Measurements from ENCODE around the gene HTATSF1. TPM values are rescaled to one million over a fixed set of nuclear protein-coding genes. Genes with fewer than 3 reads are reported as not detected.

Gene HTATSF1
- 20.5 and 65.0 TPM in 2 replicates for total RNA-seq

- DNase-seq (ENCODE audit: low read depth) = peak; percentile 6
Measured at GRCh38 chrX:136497556-136498052, at the start of gene HTATSF1. Gene HTATSF1 (plus strand): TSS chrX:136497592. CDS start chrX:136497685, 93 bp downstream.

GRCh38 chrX:136447968-136448367, 49.4 kb upstream of the HTATSF1 start:
- no peak for DNase-seq (ENCODE audit: low read depth)

GRCh38 chrX:136450050-136450830, 47.2 kb upstream of the HTATSF1 start:
- DNase-seq (ENCODE audit: low read depth) = no peak

GRCh38 chrX:136452614-136453013, 44.8 kb upstream of the HTATSF1 start:
- no peak for DNase-seq (ENCODE audit: low read depth)

GRCh38 chrX:136453114-136453513, 44.3 kb upstream of the HTATSF1 start:
- DNase-seq (ENCODE audit: low read depth) = no peak

- DNase-seq (ENCODE audit: low read depth) = no peak
Measured at GRCh38 chrX:136453771-136454170, 43.6 kb upstream of the HTATSF1 start.

- DNase-seq (ENCODE audit: low read depth) = no peak
Measured at GRCh38 chrX:136456133-136456532, 41.3 kb upstream of the HTATSF1 start.

GRCh38 chrX:136457303-136457917, 40.0 kb upstream of the HTATSF1 start:
- no peak for DNase-seq (ENCODE audit: low read depth)

GRCh38 chrX:136464589-136464988, 32.8 kb upstream of the HTATSF1 start:
- no peak for DNase-seq (ENCODE audit: low read depth)

GRCh38 chrX:136467303-136467702, 30.1 kb upstream of the HTATSF1 start:
- no peak for DNase-seq (ENCODE audit: low read depth)

GRCh38 chrX:136468391-136469103, 28.8 kb upstream of the HTATSF1 start:
- DNase-seq (ENCODE audit: low read depth) = no peak

- DNase-seq (ENCODE audit: low read depth) = no peak
Measured at GRCh38 chrX:136473663-136474062, 23.7 kb upstream of the HTATSF1 start.

- DNase-seq (ENCODE audit: low read depth) = no peak
Measured at GRCh38 chrX:136475236-136475635, 22.2 kb upstream of the HTATSF1 start.

- DNase-seq (ENCODE audit: low read depth) = no peak
Measured at GRCh38 chrX:136476501-136476900, 20.9 kb upstream of the HTATSF1 start.

GRCh38 chrX:136477026-136477425, 20.4 kb upstream of the HTATSF1 start:
- DNase-seq (ENCODE audit: low read depth) = no peak

- DNase-seq (ENCODE audit: low read depth) = no peak
Measured at GRCh38 chrX:136480383-136480782, 17.0 kb upstream of the HTATSF1 start.

- no peak for DNase-seq (ENCODE audit: low read depth)
Measured at GRCh38 chrX:136487647-136488046, 9.7 kb upstream of the HTATSF1 start, which contains the start of gene BRS3. Gene BRS3 (plus strand): TSS chrX:136487947. CDS start chrX:136488115, 168 bp downstream.

GRCh38 chrX:136488706-136489105, 8.7 kb upstream of the HTATSF1 start:
- DNase-seq (ENCODE audit: low read depth) = no peak

GRCh38 chrX:136491832-136492231, 5.6 kb upstream of the HTATSF1 start:
- no peak for DNase-seq (ENCODE audit: low read depth)

- no peak for DNase-seq (ENCODE audit: low read depth)
Measured at GRCh38 chrX:136493011-136493410, 4.4 kb upstream of the HTATSF1 start.

GRCh38 chrX:136495043-136495442, 2.3 kb upstream of the HTATSF1 start:
- no peak for DNase-seq (ENCODE audit: low read depth)

GRCh38 chrX:136496186-136496763, 1.1 kb upstream of the HTATSF1 start:
- no peak for DNase-seq (ENCODE audit: low read depth)

Data from renal cortical epithelial cell (primary cell).